GM19240 (cell line): ENCODE results near the gene BMERB1.

Source experiments
- DNase-seq: peaks from one replicate; pipeline ENCODE4 v3.0.0; 2011; ENCODE audit warnings: low spot score; ENCODE audit not compliant: insufficient read length

BMERB1 gene

DNA sequence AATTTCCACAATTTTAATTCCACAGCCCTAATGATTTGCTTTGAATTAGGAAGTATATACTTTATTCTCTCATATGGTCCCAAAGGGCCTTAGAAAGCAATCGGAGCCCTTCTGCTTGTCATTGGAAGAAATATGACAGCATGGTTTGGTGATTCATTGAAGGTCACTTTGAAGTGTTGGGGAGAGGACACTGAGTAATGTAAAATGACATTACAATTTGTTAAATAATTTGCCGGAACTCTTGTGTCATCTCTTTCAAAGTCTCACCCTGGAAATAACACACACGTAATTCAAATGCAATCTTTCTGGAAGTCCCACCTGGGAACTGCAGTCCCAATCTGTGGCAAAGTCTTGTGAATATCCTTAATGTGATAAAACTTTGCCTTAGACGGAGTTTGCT lies 59.8 kb downstream of the BMERB1 start:
- DNase-seq, result no peak

DNA sequence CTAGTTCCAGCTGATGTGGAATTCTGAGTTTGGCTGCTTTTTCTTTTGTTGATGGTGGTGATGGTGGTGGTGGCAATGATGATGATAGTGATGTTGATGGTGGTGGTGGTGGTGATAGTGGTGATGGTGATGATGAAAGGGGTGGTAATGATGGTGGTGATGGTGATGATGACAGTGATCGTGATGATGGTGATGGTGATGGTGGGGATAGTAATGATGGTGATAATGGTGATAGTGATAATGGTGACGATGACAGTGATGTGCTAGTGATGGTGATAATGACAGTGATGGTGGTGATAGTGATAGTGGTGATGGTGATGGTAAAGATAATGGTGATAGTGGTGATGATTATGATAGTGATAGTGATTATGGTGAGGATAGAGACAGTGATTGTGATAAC lies 61.5 kb downstream of the BMERB1 start:
- DNase-seq, result no peak

DNA sequence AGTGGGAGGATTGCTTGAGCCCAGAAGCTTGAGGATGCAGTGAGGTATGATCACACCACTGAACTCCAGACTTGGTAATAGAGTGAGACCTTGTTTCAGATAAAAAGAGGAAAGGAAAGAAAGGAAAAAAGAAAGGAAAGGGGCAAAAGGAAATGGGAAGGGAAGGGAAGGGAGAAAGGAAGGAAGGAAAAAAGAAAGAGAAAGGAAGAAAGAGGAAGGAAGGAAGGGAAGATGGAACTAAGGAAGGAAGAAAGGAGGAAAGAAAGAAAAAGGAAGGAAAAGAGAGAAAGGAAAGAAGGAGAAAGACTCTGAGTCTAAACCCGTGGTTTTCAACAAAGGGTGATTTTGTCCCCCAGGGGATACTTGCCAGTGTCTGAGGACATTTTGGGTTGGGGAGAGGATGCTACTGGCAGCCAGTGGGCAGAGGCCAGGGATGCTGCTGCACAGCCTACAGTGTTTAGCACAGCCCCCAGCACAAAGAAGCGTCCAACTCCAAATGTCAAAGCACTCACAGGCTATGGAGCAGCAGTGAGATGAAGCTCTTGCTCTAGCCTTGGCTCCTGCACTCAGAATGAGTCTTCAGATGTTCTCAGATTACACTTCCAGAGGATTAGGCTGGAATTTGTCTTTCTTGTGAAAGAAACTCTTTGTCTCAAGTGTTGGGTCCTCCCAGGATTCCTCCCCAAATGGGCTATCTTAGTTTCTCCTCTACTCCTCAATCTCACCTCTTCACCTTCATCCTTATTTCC lies 64.2 kb downstream of the BMERB1 start:
- DNase-seq, result no peak

DNA sequence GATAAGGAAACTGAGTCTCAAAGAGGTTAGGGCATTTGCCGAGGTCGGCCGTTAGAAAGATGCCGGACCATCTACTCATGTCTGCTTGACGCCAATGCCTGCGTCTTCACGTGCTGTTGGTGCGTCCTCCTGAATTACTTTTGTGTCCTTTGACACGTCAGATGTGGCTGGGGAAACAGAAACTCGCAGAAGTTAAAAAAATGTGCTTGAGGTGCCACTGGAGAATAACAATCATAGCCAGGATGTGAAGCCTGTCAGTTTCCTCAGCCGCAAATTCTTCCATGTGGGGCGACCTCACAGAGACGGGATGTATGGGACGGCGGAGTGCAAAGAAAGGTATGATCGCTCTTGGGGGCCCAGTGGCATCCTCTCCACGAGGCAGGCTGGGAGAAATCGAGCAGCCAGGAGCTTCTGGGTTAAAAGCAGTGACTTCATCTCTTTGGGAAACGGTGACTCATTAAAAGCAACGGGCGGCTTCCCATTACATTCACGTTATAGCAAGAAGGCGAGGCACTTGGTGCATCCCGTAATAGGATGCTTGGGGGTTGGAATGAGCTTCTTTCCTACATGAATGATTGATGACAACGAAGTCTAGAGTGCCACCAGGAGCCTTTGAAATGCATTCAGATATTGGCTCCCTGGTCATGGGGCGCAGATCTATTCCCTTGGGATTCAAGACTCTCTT lies 67.8 kb downstream of the BMERB1 start:
- DNase-seq, result no peak

DNA sequence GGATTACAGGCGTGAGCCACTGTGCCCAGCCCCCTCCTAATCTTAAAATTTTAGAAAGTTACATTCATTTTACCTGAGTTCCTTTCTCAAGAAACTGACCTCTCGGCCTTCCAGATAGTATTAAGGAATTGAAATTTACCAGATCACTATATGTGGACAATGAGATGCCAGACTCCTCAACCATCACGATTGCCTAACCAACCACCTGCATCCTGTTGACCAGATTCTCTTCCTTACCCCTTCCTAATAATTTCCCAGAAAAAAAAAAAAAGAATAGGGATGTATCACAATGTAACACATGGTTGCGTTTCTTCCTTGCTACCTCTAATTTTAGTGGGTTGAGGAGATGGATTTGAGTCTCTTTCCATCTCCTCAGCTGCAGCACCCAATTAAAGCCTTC lies 72.1 kb downstream of the BMERB1 start:
- DNase-seq, result no peak

DNA sequence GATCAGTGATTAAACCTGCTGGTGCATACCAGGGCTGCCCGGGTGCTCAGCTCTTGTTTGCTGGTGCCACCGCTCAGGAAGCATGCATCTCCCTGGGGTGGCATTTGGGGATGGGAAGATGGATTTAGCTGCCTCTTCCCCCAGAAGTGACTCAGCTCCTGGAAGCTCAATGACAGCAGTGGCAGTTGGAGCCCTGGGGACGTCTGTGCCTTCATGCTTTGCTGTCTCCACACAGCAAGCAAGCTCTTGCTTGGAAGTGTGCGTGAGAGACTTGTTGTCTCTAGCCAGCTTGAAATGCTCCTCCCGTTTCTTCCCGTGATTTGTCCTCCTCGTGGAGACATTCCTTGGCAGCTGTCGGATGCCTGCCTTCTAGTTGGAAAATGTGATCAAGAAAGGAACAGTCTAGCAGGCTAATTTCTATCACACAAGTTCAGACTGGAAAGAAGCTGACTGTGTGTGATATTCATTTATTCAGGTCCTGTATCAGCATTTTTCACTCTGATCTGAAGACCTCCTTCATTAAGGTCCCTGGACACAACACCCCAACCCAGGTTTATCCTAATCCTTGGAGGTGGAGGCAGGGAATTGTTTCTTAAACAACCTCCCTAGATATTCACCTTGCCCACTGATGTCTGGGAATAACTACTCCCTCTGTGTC lies 73.0 kb downstream of the BMERB1 start:
- no peak for DNase-seq

DNA sequence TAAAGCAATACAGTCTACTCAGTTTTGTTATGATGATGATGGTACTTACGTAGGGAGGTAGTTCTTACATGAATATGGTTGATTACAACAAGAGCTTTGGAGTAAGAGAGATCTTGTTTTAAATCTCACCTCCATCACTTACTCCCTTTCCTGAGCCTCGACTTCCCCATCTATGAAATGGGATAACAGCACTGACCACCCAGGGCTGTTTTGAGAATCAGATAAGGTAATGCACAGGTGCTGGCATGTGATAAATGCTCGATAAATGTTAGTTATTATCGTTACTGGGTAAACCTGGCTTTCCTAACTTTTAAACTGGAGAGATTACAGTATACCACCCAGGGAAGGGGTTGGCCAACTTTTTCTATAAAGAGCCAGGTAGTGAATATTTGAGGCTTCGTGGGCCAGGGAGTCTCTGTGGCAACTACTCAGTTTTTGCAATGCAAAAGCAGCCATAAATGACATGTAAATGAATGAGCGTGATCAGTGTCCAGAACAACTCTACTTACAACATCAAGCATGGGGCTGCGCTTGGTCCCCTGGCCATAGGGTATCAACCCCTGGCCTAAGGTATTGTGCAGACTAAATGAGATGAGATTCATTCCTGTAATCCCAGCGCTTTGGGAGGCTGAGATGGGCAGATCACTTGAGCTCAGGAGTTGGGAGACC lies 73.7 kb downstream of the BMERB1 start:
- no peak for DNase-seq

DNA sequence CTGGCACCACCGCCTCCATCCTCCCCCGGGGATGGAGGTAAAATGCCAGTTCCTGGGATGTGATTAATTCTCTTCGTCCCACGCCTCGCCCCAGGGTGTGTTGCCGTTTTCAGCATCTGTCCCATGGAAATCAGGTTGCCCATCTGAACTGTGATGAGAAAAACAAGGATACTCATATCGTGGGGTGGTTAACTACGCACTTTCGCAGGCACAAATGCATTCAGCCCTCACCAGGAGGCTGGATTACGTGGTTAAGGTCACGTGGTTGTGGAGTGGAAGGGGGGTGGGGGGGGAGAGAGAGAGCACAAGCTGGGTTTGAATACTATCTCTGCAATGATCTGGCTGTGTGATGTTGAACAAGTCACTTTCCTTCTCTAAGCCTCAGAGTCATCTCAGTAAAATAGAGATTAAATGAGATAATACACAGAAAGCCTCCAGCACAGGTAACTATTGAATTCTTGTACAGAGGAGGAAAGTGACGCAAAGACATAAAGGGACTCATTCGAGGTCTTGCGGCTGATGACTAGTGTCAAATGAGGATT lies 74.7 kb downstream of the BMERB1 start:
- no peak for DNase-seq

DNA sequence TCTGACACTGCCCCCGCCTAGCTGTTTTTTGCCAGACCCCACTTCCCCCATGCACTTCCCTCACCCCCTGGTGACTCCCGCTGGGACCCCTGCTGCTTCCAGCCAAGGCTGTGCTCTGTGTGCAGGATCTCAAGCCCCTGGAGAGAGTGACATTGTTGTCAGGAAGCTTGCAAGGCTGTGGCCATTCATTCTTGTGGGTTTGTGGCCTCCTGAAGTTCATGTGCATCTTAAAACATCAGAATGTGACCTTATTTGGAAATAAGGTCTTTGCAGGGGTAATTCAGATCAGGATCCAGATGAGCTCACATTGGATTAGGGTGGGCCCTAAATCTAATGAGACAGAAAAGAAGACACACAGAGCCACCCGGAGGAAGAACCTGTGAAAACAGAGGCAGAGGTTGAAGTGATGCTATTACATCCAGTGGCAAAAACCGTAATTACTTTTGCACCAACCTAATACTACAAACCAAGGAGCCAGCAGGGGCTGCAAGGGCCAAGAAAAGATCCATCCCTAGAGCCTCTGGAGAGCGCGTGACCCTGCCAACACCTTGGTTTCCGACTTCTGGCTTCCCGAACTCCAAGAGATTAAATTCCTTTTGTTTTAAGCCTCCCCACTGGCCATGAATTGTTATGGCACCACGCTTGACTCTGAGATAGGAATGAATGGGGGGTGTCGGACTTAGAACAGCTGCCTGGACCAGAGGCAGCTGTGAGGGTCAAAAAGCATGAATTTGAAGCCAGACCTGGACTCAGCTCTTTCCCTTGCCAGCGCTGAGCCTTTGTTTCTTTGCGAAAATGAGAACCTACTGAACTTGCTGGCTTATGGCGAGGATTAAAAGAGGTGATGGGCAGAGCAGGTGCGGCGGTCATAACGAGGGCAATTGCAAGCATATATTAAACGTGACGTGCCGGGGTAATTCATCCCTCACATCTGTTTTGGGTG lies 75.5 kb downstream of the BMERB1 start:
- DNase-seq, result no peak

DNA sequence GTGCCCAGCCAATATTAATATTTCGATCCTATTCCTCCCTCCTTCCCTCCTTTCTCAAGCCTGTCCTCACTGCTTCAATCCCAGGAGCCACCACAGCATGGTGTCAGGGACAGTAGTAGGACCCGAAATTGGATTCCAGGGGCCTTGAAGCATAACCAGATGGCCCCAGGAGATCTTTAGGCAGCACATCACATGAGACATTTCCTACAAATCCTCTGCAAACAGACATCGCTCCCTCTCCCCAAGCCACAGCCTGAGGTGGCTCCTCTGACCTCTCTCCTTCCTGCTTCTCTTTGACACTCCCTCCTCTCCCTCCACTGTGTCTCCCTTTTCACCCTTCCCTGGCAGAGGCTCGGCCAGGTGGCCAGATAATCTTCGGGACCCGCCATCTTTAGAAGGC lies 76.6 kb downstream of the BMERB1 start:
- DNase-seq, result no peak

DNA sequence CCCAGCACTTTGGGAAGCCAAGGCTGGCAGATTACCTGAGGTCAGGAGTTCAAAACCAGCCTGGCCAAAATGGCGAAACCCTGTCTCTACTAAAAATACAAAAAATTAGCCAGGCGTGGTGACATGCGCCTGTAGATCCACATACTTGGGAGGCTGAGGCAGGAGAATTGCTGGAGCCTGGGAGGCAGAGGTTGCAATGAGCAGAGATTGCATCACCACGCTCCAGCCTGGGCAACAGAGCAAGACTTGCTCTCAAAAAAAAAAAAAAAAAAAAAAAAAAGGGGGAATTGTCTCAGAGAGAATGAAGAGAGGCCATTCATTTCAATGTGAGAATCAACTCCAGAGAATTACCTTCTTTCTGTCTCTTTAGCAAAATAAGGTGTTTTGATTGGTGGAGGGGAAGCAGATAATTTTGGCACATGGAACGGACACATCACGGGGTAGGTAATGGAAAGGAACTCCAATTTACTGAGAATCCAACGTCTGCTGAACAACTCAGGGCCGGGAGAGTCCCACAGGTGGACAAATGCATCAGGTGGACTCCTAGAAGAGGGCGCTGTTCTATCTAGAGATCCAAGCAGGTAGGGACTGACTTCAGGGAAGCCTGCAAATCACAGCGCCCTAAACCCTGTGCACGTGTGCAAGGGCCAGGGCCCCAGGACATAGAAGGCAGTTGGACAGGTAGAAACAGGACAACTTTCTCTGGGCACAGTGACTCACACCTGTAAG lies 77.5 kb downstream of the BMERB1 start:
- no peak for DNase-seq

DNA sequence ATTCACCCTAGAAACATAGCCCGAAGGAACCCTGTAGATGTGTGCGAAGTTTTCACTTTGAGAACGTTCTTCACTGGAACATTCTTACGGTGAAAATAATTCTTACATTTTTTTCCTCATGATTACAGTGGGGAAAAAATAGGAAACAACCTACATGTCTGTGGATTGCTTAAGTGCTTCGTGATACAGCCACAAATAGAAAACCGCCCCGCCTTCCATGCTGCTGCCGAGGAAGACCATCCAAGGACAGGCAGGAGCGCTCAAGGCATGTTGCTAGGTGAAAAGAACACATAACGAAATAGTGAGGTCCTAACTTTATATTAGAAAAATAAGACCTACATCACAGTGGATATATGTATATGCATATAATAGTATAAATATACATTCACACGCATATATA lies 78.8 kb downstream of the BMERB1 start:
- no peak for DNase-seq

DNA sequence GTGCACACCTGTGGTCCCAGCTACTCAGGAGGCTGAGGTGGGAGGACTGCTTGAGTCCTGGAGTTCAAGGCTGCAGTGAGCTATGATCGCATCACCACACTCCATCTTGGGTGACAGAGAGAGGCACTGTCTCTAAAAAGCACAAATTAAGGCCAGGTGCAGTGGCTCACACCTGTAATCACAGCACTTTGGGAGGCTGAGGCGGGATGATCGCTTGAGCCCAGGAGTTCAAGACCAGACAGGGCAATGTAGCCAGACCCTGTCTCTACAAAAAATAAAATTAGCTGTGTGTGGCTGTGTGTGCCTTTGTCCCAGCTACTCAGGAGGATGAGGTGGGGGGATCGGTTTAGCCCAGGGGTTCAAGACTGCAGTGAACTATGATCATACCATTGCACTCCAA lies 81.6 kb downstream of the BMERB1 start:
- no peak for DNase-seq

DNA sequence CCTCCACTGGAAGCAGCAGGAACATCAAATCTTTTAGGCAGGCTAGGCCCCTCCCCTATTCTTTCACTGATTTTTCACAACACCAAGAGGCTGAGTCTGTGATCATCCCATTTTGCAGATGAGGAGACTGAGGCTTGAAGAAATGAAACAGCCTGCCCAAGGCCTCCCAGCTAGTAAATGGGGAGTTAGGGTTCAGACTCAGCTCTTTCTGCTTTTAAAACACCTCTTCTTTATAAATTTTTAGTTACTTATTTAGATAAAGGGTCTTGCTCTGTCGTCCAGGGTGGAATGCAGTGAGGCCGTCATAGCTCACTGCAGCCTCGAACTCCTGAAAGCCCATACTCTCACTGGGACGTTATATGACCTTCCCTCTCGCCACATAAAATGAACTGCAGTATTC lies 82.2 kb downstream of the BMERB1 start:
- DNase-seq, result no peak

DNA sequence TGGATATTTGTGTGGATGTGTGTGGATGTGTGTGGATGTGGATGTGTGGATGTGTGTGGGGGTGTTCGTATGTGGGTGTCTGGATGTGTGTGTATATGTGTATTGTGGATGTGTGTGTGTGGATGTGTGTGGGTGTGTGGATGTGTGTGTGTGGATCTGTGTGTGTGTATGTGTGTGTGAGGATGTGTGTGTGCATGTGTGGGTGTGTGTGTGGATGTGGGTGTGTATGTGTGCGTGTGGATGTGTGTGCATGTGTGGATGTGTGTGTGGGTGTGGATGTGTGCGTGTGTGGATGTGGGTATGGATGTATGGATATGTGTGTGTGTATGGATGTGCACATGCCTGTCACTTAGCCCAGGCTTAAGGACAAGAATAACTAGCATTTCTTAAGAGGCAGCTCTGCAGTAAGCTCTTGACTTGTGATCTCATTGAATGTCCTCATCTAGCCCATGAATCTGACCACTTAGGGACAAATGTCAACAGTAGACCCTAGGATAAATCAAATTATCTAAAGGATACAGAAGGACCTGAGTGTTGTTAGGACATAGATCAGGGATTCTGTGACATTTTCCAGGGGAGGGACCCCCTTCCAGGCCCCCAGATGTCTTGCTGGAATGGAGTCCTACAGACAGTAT lies 83.5 kb downstream of the BMERB1 start:
- no peak for DNase-seq

DNA sequence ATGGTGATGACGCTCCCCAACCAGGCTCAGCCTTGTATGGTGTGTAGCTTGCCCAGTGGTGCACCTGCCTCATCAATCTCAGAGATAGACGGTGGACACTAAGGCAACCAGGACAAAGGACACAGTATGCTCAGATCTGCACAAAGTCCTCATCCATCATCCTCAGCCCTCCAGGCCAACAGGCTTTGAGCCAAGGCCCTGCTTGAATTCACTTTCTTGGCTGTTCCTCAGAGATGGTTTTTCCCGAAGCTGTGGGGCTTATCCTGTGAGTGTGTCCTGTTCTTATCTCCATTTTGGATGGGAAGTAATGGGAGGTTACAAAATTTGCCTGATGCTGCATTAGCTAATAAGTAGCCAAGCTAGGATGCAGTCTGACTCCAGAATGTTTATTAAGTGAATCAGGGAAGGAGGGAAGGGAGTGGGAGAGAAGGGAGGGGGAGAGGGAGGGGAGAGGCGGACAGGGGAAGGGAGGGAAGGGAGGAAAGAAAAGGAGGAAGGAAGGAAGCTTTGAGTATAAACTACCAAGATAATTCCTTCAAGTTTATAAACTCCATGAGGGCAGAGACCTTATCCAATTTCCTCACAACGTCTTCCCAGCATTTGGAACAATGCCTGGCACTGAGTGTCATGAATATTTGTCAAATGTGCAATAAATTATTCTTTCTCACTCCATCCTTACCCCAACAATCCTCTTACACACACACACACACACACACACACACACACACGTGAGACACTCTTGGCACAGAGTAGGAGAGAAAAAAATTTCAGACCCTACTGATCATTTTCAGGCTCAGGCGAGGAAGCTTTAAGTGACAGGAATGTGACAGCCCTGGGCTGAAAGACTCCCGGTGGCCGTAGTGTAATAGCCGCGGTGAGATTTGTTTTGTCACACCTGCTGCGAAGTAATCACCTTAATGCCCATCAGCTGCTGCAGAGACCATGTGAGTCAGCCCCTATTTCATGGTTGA lies 84.3 kb downstream of the BMERB1 start:
- DNase-seq, result no peak

DNA sequence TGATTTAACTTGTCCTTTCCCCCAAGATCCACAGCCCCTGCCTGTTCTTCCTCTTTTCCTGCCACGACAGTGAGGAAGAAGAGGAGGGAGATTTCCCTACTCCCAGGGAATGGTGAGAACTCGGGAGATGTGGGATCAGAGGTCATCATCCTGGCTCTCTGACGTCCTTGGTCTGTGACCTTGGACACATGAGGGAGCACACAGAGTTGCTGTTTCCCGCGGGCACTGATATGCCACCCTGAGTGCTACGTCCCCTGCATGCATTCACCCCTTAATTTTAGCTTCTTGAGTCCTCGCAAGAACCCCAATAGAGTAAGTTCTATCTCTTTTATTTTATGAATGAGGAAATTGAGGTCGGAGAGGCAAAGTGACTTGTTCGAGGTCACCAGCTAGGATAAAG lies 85.4 kb downstream of the BMERB1 start:
- DNase-seq, result no peak

DNA sequence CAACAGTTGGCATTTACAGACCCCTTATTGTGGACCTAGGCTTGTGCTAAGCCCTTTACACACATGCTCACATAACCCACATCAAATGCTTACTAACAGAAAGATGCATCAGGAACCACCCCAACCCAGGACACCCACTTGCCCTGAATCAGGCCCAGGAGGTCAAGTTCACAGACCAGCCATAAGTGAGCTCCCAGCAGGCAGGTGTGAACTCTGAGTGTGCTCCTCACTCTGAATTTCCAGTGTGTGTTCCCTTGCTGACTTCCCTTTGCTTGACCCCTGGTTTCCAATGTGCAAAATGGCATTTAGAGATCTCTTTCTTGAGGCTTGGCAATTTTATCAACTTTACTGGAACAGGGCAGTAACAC lies 87.0 kb downstream of the BMERB1 start:
- DNase-seq, result no peak
